Activated CD4-positive, alpha-beta T cell treated with anti-CD3 and anti-CD28 coated beads, Interleukin-2, amount 50 U/mL, for 16 hours (primary cell): ENCODE results near the gene TRUB1.

Source experiments
- DNase-seq: peaks from one replicate; pipeline ENCODE4 v3.0.0-alpha.2; 2020

The TRUB1 gene

GRCh38 chr10:114987995-114988394 is 50.0 kb downstream of the TRUB1 start:
- no peak for DNase-seq

GRCh38 chr10:114990586-114990985 is 52.6 kb downstream of the TRUB1 start:
- no peak for DNase-seq

- no peak for DNase-seq
Measured at GRCh38 chr10:114990991-114991390, 53.0 kb downstream of the TRUB1 start.

- no peak for DNase-seq
Measured at GRCh38 chr10:114992189-114992775, 54.3 kb downstream of the TRUB1 start.

- no peak for DNase-seq
Measured at GRCh38 chr10:114995468-114996247, 57.7 kb downstream of the TRUB1 start.

- DNase-seq, result no peak
Measured at GRCh38 chr10:114996542-114996941, 58.5 kb downstream of the TRUB1 start.

- no peak for DNase-seq
Measured at GRCh38 chr10:114998993-114999392, 61.0 kb downstream of the TRUB1 start.

GRCh38 chr10:115001506-115002381 is 63.7 kb downstream of the TRUB1 start:
- no peak for DNase-seq

GRCh38 chr10:115003396-115003795 is 65.4 kb downstream of the TRUB1 start:
- no peak for DNase-seq

- DNase-seq, result no peak
Measured at GRCh38 chr10:115004236-115004862, 66.4 kb downstream of the TRUB1 start.

- no peak for DNase-seq
Measured at GRCh38 chr10:115005771-115006170, 67.8 kb downstream of the TRUB1 start.

- no peak for DNase-seq
Measured at GRCh38 chr10:115018185-115018931, 80.4 kb downstream of the TRUB1 start.

GRCh38 chr10:115020449-115020848 is 82.5 kb downstream of the TRUB1 start:
- DNase-seq, result no peak

GRCh38 chr10:115022733-115023132 is 84.7 kb downstream of the TRUB1 start:
- DNase-seq, result no peak

GRCh38 chr10:115023715-115024114 is 85.7 kb downstream of the TRUB1 start:
- no peak for DNase-seq

GRCh38 chr10:115024371-115024770 is 86.4 kb downstream of the TRUB1 start:
- DNase-seq, result no peak

GRCh38 chr10:115026056-115026745 is 88.2 kb downstream of the TRUB1 start:
- DNase-seq, result no peak

- no peak for DNase-seq
Measured at GRCh38 chr10:115026746-115027140, 88.7 kb downstream of the TRUB1 start.
